Activated CD8-positive, alpha-beta T cell treated with anti-CD3 and anti-CD28 coated beads for 36 hours (primary cell): ENCODE data around the gene EHMT1. TPM values are rescaled to one million over a fixed set of nuclear protein-coding genes. Genes with fewer than 3 reads are reported as not detected.

Experiments
- ATAC-seq: fragments of 200-7000 bp; cut with Tn5 transposase; one replicate; pipeline ENCODE4 v1.10.0; 2021; ENCODE audit warnings: mild to moderate bottlenecking, moderate library complexity
- CTCF ChIA-PET: fragments of 350-600 bp; sonication (Branson Sonifier 250); formaldehyde crosslinking; loops from one replicate; lab custom pipeline; 2021; ENCODE audit warnings: antibody characterized with exemption; lab: Charles Lee
- POLR2A ChIA-PET: fragments of 350-600 bp; sonication (Branson Sonifier 250); formaldehyde crosslinking; loops from one replicate; lab custom pipeline; 2021; ENCODE audit warnings: antibody characterized with exemption; lab: Charles Lee
- DNase-seq: peaks from one replicate; pipeline ENCODE4 v3.0.0-alpha.2; 2020
- H3K27ac Mint-ChIP-seq: one replicate; pipeline ENCODE4 v1.8.0; 2021; ENCODE audit warnings: mild to moderate bottlenecking, mixed read lengths
- H3K27me3 Mint-ChIP-seq: one replicate; pipeline ENCODE4 v1.8.0; 2021; ENCODE audit warnings: mixed read lengths
- H3K36me3 Mint-ChIP-seq: one replicate; pipeline ENCODE4 v1.8.0; 2021; ENCODE audit warnings: low read depth, mixed read lengths
- H3K4me1 Mint-ChIP-seq: one replicate; pipeline ENCODE4 v1.8.0; 2021; ENCODE audit warnings: low read depth, mixed read lengths
- H3K4me3 Mint-ChIP-seq: one replicate; pipeline ENCODE4 v1.8.0; 2021; ENCODE audit warnings: mild to moderate bottlenecking, moderate library complexity, mixed read lengths
- H3K9me3 Mint-ChIP-seq: one replicate; pipeline ENCODE4 v1.8.0; 2021; ENCODE audit warnings: mixed read lengths
- CTCF ChIP-seq: fragments of 200-600 bp; IDR thresholded peaks from one replicate; pipeline ENCODE4 v1.8.0; 2022; ENCODE audit warnings: antibody characterized with exemption, mild to moderate bottlenecking
- intact Hi-C: fragments of 100-400 bp; cut with micrococcal nuclease; formaldehyde crosslinking; loops from one replicate; pipeline ENCODE4 v1.10.0; 2022
- total RNA-seq, 2 experiments: library from RNA; stranded (reverse); gene quantifications; one replicate each; pipeline ENCODE4 v1.2.3, GENCODE V29; 2021

The EHMT1 gene
- total RNA-seq, 2 experiments from 2014 or later: 62.1 to 67.1 TPM

GRCh38 chr9:137580209-137580953, 38.4 kb upstream of the EHMT1 start:
- no peak overlapping the region for H3K4me3 Mint-ChIP-seq
- no peak overlapping the region for H3K27ac Mint-ChIP-seq
- intact Hi-C loops: no loop called here
- DNase-seq (no peak), ATAC-seq (no peak)
- ChIA-PET CTCF (interaction anchor here (1.2 to 1.9 kb wide), 8 partner anchors 8 to 35 kb away, joined by 3 to 20 read pairs (median 4); partner anchors contain the start of genes MRPL41 and ZMYND19), POLR2A (interaction anchor here (0.5 to 5.0 kb wide), 2 partner anchors 9 to 85 kb away, joined by 3 to 33 read pairs; partner anchors contain the start of gene ZMYND19)
- H3K9me3 Mint-ChIP-seq: no peaks in the 10 kb centered on the region
- no peaks in the 10 kb centered on the region for H3K27me3 Mint-ChIP-seq
- peaks cover 24% of the 10 kb centered on the region for H3K36me3 Mint-ChIP-seq
- H3K4me1 Mint-ChIP-seq: peaks cover 31% of the 10 kb centered on the region
- no peak for TF ChIP-seq CTCF

- Mint-ChIP-seq H3K9me3 (no peaks in the 10 kb centered on the region), H3K27me3 (no peaks in the 10 kb centered on the region), H3K4me1 (peaks cover 26% of the 10 kb centered on the region), H3K27ac (no peak overlapping the region), H3K36me3 (peaks cover 21% of the 10 kb centered on the region), H3K4me3 (no peak overlapping the region)
- no peak for TF ChIP-seq CTCF
- CTCF ChIA-PET: interaction anchor here (1.2 to 1.6 kb wide), 3 partner anchors 10 to 29 kb away, joined by 3 to 5 read pairs (median 5); partner anchors contain the start of gene ZMYND19
- intact Hi-C loops: no loop called here
- no peak for ATAC-seq
- no peak for DNase-seq
- POLR2A ChIA-PET: interaction anchor here (0.5 to 5.0 kb wide), 2 partner anchors 8 to 84 kb away, joined by 3 to 33 read pairs; partner anchors contain the start of gene ZMYND19
These were observed 37.9 kb upstream of the EHMT1 start for GRCh38 chr9:137580954-137581322.

- Mint-ChIP-seq H3K36me3 (peaks cover 17% of the 10 kb centered on the region), H3K4me1 (peaks cover 19% of the 10 kb centered on the region), H3K27ac (no peak overlapping the region), H3K27me3 (no peaks in the 10 kb centered on the region), H3K9me3 (no peaks in the 10 kb centered on the region), H3K4me3 (no peak overlapping the region)
- ATAC-seq: no peak
- no peak for TF ChIP-seq CTCF
- DNase-seq: no peak
- ChIA-PET CTCF (interaction anchor here (0.6 to 1.6 kb wide), 4 partner anchors 9 to 140 kb away, joined by 3 to 5 read pairs (median 3); partner anchors contain the start of gene ZMYND19), POLR2A (interaction anchor here (5.0 kb wide), 1 partner anchor 8 kb away, joined by 33 read pairs; the partner anchor contains the start of gene ZMYND19)
- intact Hi-C loops: no loop called here
These were observed 37.2 kb upstream of the EHMT1 start for GRCh38 chr9:137581361-137582285.

GRCh38 chr9:137582286-137582860, 36.4 kb upstream of the EHMT1 start:
- peak; percentile 53 for DNase-seq
- POLR2A ChIA-PET: interaction anchor here (5.0 kb wide), 1 partner anchor 7 kb away, joined by 33 read pairs; the partner anchor contains the start of gene ZMYND19

More at GRCh38 chr9:137582286-137582860, 36.4 kb upstream of the EHMT1 start:
- peaks cover 18% of the 10 kb centered on the region for H3K36me3 Mint-ChIP-seq
- H3K27me3 Mint-ChIP-seq: no peaks in the 10 kb centered on the region
- ATAC-seq: no peak
- intact Hi-C loops: no loop called here
- no peak overlapping the region for H3K4me3 Mint-ChIP-seq
- peaks cover 14% of the 10 kb centered on the region for H3K4me1 Mint-ChIP-seq
- H3K27ac Mint-ChIP-seq: no peak overlapping the region
- TF ChIP-seq CTCF: peak; percentile 45
- CTCF ChIA-PET: interaction anchor here (0.6 to 1.0 kb wide), 2 partner anchors 8 to 139 kb away, joined by 3 read pairs; partner anchors contain the start of gene ZMYND19
- H3K9me3 Mint-ChIP-seq: no peaks in the 10 kb centered on the region
